OCI-M2 (cell line): ENCODE data around the gene GDF2.

Source experiments
- DNase-seq: peaks from one replicate; lab custom pipeline; 2025; ENCODE audit not compliant: unreplicated experiment; lab: John Stamatoyannopoulos, UW

The GDF2 gene

DNA sequence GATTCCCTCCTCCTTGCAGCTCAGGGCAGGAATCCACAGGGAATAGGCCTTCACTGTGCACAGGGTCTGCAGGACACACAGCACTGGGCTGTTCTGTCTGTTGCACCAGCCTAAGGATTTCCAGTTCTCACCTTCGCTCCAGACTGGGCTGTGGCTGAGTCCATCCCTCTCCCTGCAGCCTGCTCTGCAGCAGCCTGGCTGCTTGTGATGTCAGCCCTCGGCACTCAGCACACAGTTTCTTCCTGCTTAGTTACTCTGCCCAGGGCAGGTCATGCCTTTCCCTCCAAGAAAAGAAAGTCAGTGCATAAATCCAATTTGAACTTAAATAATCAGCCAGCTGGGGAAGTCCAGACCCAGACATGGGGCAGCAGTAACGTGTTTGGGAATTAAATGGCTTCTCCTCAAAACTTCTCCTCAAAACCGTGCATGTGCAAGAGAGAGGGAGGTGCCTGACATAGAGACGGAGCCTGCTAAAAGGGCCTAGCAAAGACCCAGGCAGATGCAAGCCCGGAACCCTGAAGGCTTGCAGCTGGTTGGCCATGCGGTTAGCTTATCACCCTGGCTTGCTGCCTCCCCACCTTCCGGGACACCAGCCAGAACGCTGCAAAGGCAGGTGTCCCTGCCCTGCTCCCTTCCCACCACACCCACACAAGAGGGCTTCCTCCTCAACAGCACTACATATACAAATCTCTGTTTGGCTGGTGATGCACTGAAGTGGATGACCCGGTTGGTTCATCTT, 10.9 kb upstream of the GDF2 start:
- no peak for DNase-seq

- no peak for DNase-seq
Observed at GRCh38 chr10:47311932-47312662, 10.2 kb upstream of the GDF2 start.

GRCh38 chr10:47312663-47312995, 9.6 kb upstream of the GDF2 start:
- no peak for DNase-seq

DNA sequence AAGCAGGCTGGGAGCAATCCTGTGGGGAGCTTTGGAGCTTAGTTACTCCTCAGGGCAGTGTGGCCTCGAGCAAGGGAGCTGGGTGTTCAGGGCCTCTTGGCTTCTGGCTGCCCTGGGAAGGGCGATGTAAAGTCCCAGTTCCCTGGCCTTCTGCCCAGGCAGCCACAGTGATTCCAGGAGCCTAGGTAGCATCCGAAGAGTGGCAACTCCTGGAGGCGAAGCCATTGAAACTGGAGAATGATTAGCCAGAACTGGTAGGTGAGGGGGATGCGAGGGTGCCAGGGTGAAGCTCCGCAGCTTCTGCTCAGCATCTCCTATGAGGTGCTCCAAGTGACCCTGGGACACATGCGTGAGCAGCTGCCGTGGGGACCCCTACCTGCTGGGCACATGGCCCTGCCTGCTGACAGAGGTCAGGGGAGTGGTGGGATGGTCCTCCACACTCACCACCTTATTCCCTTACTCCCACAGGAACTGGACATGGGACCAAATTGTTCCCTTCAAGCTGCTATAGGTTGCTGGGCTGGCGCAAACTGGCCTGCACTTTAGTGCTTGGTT, 7.8 kb upstream of the GDF2 start:
- no peak for DNase-seq

GRCh38 chr10:47315421-47315820, 6.8 kb upstream of the GDF2 start:
- DNase-seq, result no peak

GRCh38 chr10:47316131-47316530, 6.1 kb upstream of the GDF2 start:
- no peak for DNase-seq

- DNase-seq, result no peak
Observed at GRCh38 chr10:47317251-47317650, 5.0 kb upstream of the GDF2 start.

DNA sequence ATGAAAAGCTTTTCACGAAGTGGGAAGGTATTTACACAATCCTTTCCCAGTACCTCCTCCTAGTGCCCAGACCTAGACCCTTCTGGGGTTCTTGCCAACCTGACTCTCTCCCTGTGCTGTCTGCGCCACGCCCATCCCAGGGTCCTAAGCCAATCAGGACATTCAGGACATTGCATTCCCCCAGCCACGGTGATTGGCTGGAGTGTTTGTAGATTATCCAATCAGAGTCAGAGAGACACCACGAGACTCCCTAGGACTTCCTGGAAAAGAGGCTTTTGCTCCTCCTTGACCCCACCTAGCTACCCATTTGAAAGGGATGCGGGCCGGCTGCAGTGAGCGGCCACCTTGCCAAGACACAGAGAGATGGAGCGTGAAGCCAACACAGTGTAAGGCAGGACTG, 3.5 kb upstream of the GDF2 start:
- no peak for DNase-seq

GRCh38 chr10:47319784-47320183, 2.5 kb upstream of the GDF2 start:
- no peak for DNase-seq

DNA sequence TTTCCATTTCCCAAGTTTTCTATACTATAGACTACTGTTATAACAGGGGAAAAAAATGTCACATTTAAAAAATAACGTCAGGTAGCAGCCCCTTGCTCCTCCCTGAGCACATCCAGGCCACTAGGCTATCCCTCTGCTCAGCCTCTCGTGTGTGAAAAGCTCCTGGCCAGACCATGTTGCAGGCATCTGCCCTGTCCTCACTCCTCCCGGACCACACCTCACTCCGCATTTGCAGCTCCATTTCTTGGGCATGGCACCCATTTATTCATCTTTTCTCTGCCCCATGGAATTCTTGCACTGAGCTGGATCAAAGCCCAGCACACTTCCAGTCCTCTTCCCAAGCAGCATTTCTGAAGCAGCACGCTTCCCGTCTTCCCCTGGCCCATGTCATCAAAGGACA, 1.4 kb upstream of the GDF2 start:
- DNase-seq, result no peak

- no peak for DNase-seq
Observed at GRCh38 chr10:47321521-47322195, 596 bp upstream of the GDF2 start.

DNA sequence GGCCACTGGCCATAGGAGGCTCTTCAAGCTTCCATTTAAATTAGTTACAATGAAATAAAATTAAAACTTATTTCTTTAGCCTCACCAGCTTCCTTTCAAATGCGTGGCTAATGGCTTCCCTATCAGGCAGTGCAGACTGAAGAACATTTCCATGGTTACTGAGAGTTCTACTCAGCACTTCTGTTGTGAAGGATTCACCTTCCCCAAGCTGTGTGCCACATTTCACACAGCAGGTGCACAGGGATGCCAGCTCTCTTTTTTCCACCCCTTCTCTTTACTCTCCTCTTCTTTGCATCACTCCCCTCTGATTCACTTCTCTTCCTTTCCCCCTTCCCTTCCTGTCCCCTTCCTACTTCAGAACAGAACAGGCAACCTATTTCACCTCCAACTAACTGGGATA, 833 bp downstream of the GDF2 start:
- DNase-seq, result no peak

- DNase-seq, result no peak
Observed at GRCh38 chr10:47323636-47324296, 1.5 kb downstream of the GDF2 start.

DNA sequence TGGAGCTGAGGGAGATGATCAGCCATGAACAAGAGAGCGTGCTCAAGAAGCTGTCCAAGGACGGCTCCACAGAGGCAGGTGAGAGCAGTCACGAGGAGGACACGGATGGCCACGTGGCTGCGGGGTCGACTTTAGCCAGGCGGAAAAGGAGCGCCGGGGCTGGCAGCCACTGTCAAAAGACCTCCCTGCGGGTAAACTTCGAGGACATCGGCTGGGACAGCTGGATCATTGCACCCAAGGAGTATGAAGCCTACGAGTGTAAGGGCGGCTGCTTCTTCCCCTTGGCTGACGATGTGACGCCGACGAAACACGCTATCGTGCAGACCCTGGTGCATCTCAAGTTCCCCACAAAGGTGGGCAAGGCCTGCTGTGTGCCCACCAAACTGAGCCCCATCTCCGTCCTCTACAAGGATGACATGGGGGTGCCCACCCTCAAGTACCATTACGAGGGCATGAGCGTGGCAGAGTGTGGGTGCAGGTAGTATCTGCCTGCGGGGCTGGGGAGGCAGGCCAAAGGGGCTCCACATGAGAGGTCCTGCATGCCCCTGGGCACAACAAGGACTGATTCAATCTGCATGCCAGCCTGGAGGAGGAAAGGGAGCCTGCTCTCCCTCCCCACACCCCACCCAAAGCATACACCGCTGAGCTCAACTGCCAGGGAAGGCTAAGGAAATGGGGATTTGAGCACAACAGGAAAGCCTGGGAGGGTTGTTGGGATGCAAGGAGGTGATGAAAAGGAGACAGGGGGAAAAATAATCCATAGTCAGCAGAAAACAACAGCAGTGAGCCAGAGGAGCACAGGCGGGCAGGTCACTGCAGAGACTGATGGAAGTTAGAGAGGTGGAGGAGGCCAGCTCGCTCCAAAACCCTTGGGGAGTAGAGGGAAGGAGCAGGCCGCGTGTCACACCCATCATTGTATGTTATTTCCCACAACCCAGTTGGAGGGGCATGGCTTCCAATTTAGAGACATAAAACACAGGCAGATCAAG, 3.3 kb downstream of the GDF2 start:
- DNase-seq, result no peak

- DNase-seq, result no peak
Observed at GRCh38 chr10:47326306-47326926, 4.2 kb downstream of the GDF2 start.

DNA sequence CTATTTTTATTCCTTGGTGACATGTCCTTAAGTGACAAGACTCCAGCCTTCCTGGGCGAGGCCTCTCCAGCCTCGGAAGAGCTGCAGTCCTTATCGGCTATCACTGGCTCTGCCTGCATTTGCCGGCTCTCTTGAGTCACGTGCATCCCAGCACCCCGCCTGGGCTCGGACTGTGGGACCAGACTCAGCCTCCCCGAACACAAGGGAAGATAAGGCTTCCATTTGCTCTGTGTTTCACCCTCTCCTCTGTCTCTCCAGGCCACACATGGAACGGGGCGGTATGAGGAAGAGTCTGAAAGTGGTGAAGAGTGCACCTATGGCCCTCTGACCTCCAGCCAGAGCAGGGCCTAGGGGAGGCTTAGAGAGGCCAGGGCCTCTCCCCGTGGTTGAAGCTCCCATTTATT, 4.7 kb downstream of the GDF2 start:
- DNase-seq, result no peak

GRCh38 chr10:47329855-47330254, 7.6 kb downstream of the GDF2 start:
- DNase-seq, result no peak

DNA sequence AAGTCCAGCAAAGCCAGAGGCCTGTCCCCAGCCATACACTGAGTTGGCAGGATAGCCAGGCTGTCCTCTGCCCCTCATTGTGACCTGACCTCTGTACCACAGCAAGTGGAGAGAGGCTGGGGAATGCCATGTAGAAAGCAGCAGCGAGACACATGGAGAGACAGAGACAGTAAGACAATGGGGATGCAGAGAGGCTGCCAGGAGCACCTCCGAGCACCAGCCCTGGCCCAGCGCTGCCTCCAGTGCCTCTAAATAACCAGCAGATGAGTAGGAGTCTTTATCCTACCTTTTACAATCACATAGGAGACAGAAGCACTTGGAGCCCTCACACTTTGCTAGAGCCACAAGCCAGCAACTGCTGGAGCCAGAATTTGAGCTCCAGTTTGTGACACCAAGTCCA, 8.1 kb downstream of the GDF2 start:
- DNase-seq, result no peak

GRCh38 chr10:47330804-47331203, 8.6 kb downstream of the GDF2 start:
- no peak for DNase-seq

DNA sequence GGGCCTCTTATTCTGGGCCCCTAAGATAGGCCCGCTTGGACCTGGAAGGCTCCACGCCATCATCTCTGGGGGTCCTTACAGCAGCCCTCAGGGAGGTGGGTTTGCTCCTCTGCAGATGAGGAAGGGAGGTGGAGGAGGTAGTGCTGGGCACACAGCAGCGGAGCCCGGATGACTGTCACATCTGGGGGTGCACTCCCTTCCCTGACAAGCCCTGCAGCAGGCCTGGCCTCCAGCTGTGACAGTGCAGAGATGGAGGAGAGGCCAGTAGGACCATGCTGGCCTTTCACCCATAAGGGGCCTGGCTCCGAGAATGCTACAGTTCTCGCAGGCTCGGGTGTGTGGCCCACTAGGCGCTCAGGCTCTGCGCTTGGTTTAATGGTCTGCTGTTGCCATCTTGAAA, 9.2 kb downstream of the GDF2 start:
- DNase-seq, result no peak
